Spinal cord (tissue), 10 donors: Measurements from ENCODE around the gene NTRK1. TPM values are rescaled to one million over a fixed set of nuclear protein-coding genes. Genes with fewer than 3 reads are reported as not detected.

ENCODE experiments used
- DNase-seq, 6 donors: peaks; one replicate each; pipeline versions ENCODE4 v3.0.0 to v3.0.0-alpha.2; 2013 to 2015; ENCODE audit warnings: low spot score in 6 of 6, low read depth in 4 of 6
- H3K27ac ChIP-seq: one replicate; pipeline ENCODE4 v1.5.1; 2013; ENCODE audit warnings: low read depth, low read length, control low read depth
- H3K27me3 ChIP-seq: one replicate; pipeline ENCODE4 v1.6.1; 2013; ENCODE audit warnings: low read length; ENCODE audit not compliant: control insufficient read depth, insufficient read depth
- H3K36me3 ChIP-seq: one replicate; pipeline ENCODE4 v1.6.1; 2013; ENCODE audit warnings: low read length; ENCODE audit not compliant: control insufficient read depth, insufficient read depth
- H3K4me1 ChIP-seq: one replicate; pipeline ENCODE4 v1.6.1; 2013; ENCODE audit warnings: low read length; ENCODE audit not compliant: control insufficient read depth, insufficient read depth
- H3K4me3 ChIP-seq: one replicate; pipeline ENCODE4 v1.5.1; 2013; ENCODE audit warnings: low read depth, low read length, control low read depth
- H3K9me3 ChIP-seq: one replicate; pipeline ENCODE4 v1.6.1; 2013; ENCODE audit warnings: low read length; ENCODE audit not compliant: control insufficient read depth, insufficient read depth
- WGBS: methylation state at CpG from one replicate; pipeline ENCODE4 v1.1.5; 2013; ENCODE audit warnings: missing lambda C conversion rate; ENCODE audit not compliant: insufficient coverage; 5-methylcytosine and 5-hydroxymethylcytosine counted together
- polyA plus RNA-seq, 2 donors: library from polyadenylated mRNA; unstranded; fragments of 120-200 nt; gene quantifications; one replicate each; pipeline ENCODE4 v1.2.1, GENCODE V29; 2013; ENCODE audit not compliant: insufficient read length in 2 of 2
- total RNA-seq, 2 donors: library from RNA; depleted of rRNA in 1 of 2; stranded (reverse); fragments of 120-200 nt in 1 of 2; fragments of >200 nt in 1 of 2; gene quantifications; one replicate each; pipeline versions ENCODE4 v1.2.3 to v1.2.4, GENCODE V29; 2013 to 2014
- donor health status: healthy.

Gene NTRK1
- total and polyA plus RNA-seq, 4 donors = 1.7 to 13.5 (median 2.7) TPM

GRCh38 chr1:156913809-156914387 is 53.2 kb downstream of the NTRK1 start:
- 79% methylated on average over 10 of the region's 13 CpGs for WGBS
- no peaks in the 10 kb centered on the region for H3K36me3 ChIP-seq
- peaks cover 38% of the 10 kb centered on the region for H3K27me3 ChIP-seq
- peaks cover 17% of the 10 kb centered on the region for H3K4me1 ChIP-seq
- DNase-seq = no peak
- no peak overlapping the region for H3K27ac ChIP-seq
- H3K9me3 ChIP-seq = peaks cover 1% of the 10 kb centered on the region
- no peak overlapping the region for H3K4me3 ChIP-seq

- no peak overlapping the region for H3K27ac ChIP-seq
- DNase-seq = no peak
- peaks cover 17% of the 10 kb centered on the region for H3K4me1 ChIP-seq
- H3K27me3 ChIP-seq = peaks cover 37% of the 10 kb centered on the region
- H3K9me3 ChIP-seq = peaks cover 1% of the 10 kb centered on the region
- WGBS = 86% methylated on average over 6 of the region's 9 CpGs
- H3K36me3 ChIP-seq = no peaks in the 10 kb centered on the region
- H3K4me3 ChIP-seq = no peak overlapping the region
Observed at GRCh38 chr1:156914440-156914856, 53.8 kb downstream of the NTRK1 start.

DNA sequence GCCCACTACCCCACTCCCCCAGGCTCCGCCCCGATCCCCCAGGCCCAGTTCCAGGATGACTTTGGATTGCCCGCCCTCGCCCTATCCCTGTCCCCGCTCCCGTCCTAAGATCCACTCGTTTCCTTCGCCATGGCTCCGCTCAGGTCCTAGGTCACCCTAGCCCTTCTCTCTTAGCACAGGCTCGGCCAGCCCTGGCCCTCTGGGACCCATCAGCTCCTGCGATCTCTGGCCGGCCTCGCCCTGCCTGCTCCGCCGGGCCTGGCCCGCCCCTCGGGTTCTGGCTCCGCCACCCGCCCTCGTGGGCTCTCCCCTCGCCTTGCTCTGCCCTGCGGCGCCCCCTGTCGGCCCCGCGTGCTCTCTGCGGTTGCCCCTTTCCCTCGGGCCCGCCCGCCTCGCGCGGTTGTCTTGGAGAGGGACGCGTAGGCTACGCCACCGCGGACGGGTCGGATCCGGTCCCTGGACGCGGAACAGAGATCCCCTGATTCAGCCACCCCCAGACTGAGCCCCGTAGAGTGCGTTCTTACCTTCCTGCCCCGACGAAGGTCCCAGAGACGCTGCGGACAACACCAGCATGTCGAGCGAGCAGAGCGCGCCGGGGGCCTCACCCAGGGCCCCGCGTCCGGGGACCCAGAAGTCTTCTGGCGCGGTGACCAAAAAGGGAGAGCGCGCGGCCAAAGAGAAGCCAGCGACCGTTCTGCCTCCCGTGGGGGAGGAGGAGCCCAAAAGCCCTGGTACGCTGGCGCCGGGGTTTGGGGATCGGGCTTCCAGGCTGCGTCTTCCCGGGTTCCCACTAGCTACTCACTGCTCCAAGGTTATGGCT is 59.8 kb downstream of the NTRK1 start, which contains the start of gene LRRC71:
Gene LRRC71, plus strand, starts transcription at position 400 of the 820 bp plus-strand sequence. Its CDS starts 172 bp downstream, at position 572.
- peak in 4 of 6 donors; percentile 51 to 84 (median 57) for DNase-seq
- Histone ChIP-seq H3K4me3 (peak within 1 kb of the TSS; percentile 29), H3K27ac (no peak within 1 kb of the TSS), H3K27me3 (peaks cover 75% of the 10 kb centered on the region), H3K4me1 (peaks cover 24% of the 10 kb centered on the region), H3K9me3 (peaks cover 1% of the 10 kb centered on the region), H3K36me3 (no peaks in the 10 kb centered on the region)
- WGBS = 2% methylated on average over 69 of the region's 71 CpGs

DNA sequence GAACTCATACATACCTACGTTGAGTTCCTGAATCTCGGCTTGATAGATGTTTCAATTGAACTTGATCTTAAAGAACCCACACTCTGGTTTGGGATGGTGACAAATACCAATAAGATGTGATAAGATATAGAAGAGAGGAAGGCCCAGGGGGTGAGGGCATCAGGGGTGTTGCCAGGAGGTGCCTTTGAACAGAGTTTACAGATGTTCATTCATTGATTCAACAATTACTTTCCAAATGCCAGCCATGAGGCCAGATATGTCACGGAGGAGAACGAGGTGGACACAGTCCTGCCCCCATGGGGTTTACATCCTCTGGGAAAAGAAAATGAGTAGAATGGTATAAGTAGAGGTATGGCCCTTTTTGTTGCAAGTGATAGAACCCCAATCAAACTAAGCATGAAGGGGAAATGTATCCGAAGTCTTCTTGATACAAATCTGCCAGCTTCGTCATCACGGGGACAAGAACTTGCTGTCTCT is 60.4 kb downstream of the NTRK1 start:
- WGBS = 100% methylated on average over 1 of the region's 7 CpGs
- Histone ChIP-seq H3K4me3 (peak overlapping the region; percentile 29), H3K9me3 (peaks cover 1% of the 10 kb centered on the region), H3K4me1 (peaks cover 24% of the 10 kb centered on the region), H3K36me3 (no peaks in the 10 kb centered on the region), H3K27me3 (peaks cover 76% of the 10 kb centered on the region), H3K27ac (no peak overlapping the region)
- no peak for DNase-seq

DNA sequence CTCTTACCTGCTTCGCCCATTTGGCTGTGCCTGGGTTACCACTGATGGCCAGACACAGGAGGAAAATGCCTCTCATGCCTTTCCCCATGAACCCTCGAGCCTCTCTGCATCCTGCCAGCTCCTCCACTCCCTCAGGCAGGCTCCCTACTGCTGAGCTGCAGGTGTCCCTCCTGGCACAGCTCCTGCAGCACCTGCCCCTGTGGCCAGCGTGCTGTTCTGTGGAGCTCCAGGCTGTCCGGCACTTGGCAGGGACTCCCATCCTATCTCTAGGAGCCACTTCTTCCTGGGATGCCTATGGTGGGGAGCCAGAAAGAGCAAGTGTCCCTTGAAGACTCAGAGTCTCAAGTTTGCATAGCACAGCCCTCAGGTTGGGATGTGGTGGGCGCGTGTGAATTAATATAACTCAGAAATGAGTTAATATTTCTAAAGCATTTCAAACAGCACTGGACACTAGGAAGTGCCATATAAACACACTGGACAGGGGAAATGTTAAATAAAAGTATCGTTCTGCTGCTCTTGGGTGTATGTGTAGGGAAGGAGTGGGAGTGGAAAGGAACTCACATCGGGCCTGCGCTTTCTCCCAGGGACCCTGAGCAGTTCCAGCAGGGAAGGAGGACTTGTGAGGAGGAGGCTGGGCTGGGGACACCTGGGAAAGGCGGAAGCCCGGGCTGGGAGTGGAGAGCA is 62.5 kb downstream of the NTRK1 start:
- peaks cover 2% of the 10 kb centered on the region for H3K36me3 ChIP-seq
- H3K9me3 ChIP-seq = no peaks in the 10 kb centered on the region
- 6% methylated on average over 8 of the region's 11 CpGs for WGBS
- H3K4me1 ChIP-seq = peaks cover 35% of the 10 kb centered on the region
- no peak for DNase-seq
- H3K4me3 ChIP-seq = no peak overlapping the region
- peaks cover 92% of the 10 kb centered on the region for H3K27me3 ChIP-seq
- no peak overlapping the region for H3K27ac ChIP-seq

DNA sequence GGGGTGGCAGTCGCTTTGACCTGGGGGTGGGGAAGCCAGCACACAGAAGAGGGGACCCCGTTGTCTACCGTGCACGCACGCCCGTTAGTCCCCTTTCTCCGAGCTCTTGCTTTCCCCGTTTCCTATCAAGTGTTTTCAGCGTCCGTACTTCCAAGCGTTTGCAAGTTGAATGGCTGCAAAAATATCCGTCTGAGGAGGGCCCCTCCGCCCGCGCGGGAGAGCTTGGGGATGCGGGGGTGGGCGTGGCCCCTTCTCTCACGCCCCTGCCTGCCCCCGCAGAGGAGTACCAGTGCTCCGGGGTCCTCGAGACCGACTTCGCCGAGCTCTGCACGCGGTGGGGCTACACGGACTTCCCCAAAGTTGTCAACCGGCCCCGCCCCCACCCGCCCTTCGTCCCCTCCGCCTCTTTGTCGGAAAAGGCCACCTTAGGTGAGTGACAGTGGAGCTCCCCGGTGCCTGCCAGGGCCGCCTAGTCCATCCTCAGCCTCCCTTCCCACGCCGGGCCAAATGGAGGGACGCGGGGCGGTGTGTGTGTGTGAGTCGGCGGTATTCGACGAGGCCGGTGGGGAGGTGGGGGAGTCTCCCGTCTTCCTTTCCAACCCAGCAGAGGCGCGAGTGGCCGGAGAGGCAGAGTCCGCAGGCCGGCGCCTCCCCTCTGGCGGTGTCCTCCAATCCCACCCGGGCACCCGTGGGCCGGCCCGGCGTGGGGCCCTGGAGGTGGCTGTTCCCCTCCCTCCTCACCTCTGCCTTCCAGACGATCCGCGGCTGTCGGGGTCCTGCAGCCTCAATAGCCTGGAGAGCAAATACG is 63.2 kb downstream of the NTRK1 start:
- Histone ChIP-seq H3K4me3 (no peak overlapping the region), H3K27ac (no peak overlapping the region), H3K27me3 (peaks cover 92% of the 10 kb centered on the region), H3K36me3 (peaks cover 2% of the 10 kb centered on the region), H3K9me3 (no peaks in the 10 kb centered on the region), H3K4me1 (peaks cover 35% of the 10 kb centered on the region)
- 1% methylated on average over 42 of the region's 64 CpGs for WGBS
- DNase-seq = peak in 2 of 6 donors; percentile 20 to 24

DNA sequence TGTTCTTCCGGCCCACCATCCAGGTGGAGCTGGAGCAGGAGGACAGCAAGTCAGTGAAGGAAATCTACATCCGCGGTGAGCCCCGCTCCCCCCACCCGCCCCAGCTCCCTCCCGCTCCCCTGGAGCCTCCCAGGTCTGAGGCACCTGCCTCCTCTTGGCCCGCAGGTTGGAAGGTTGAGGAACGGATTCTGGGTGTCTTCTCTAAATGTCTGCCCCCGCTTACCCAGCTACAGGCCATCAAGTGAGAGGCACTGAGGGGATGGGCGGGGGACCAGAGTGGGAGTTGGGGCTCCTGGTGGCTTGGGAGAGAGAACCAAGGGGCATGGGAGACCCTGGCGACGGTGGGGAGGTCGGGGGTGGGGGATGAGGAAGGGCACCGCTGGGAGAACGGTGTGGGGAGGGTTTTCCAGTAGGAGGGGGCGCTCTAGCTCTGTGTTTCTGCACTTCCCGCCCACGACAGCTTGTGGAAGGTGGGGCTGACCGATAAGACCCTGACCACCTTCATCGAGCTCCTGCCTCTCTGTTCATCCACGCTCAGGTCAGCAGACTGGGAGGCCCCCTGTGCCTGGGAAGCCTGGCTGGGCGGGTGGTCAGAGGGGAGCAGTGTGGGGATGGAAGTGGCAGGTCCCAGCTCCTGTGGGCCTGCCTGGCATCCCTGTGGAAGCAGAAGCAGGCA is 64.0 kb downstream of the NTRK1 start:
- no peaks in the 10 kb centered on the region for H3K9me3 ChIP-seq
- DNase-seq = no peak
- H3K4me1 ChIP-seq = peaks cover 35% of the 10 kb centered on the region
- H3K27ac ChIP-seq = no peak overlapping the region
- peaks cover 2% of the 10 kb centered on the region for H3K36me3 ChIP-seq
- H3K4me3 ChIP-seq = no peak overlapping the region
- 28% methylated on average over 13 of the region's 22 CpGs for WGBS
- peaks cover 95% of the 10 kb centered on the region for H3K27me3 ChIP-seq

- Histone ChIP-seq H3K4me3 (no peak overlapping the region), H3K4me1 (peaks cover 31% of the 10 kb centered on the region), H3K27me3 (peaks cover 89% of the 10 kb centered on the region), H3K9me3 (no peaks in the 10 kb centered on the region), H3K36me3 (peaks cover 2% of the 10 kb centered on the region), H3K27ac (no peak overlapping the region)
- DNase-seq = no peak
- WGBS = 71% methylated on average over 2 of the region's 5 CpGs
Observed at GRCh38 chr1:156925154-156926010, 64.7 kb downstream of the NTRK1 start.
